Activated CD4-positive, alpha-beta T cell treated with anti-CD3 and anti-CD28 coated beads, Interleukin-2, amount 50 U/mL, for 1 hour (primary cell): ENCODE data around the gene SAMSN1.

ENCODE experiments used
- DNase-seq: peaks from one replicate; pipeline ENCODE4 v3.0.0-alpha.2; 2020

SAMSN1 gene

GRCh38 chr21:14483296-14483695, 62.8 kb downstream of the SAMSN1 start:
- no peak for DNase-seq

- DNase-seq = no peak
Observed at GRCh38 chr21:14482165-14482564, 64.0 kb downstream of the SAMSN1 start.

GRCh38 chr21:14480411-14481031, 65.6 kb downstream of the SAMSN1 start:
- DNase-seq = no peak

GRCh38 chr21:14479241-14479786, 66.8 kb downstream of the SAMSN1 start:
- no peak for DNase-seq

GRCh38 chr21:14477841-14478240, 68.3 kb downstream of the SAMSN1 start:
- no peak for DNase-seq

DNA sequence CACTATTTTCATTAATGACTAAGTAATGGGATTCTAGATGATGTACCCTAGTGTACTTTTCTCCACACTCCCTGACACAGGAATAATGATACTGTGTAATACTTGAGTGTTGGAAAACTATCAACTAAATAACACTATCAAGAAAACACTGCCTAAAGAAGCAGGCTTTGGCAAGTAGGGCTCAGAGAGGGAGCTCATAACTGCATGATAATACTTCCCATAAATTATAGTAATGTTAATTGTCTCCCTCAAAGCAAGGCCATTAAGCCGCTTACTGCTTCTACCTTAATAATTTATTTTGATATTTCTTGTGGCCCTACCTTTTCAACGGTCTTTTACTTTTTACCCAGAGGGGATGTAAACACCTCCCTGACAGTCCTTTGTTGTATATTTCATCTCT, 69.0 kb downstream of the SAMSN1 start:
- DNase-seq = no peak

GRCh38 chr21:14474995-14475394, 71.1 kb downstream of the SAMSN1 start:
- no peak for DNase-seq

GRCh38 chr21:14469641-14470040, 76.5 kb downstream of the SAMSN1 start:
- no peak for DNase-seq

- no peak for DNase-seq
Observed at GRCh38 chr21:14466715-14467114, 79.4 kb downstream of the SAMSN1 start.

DNA sequence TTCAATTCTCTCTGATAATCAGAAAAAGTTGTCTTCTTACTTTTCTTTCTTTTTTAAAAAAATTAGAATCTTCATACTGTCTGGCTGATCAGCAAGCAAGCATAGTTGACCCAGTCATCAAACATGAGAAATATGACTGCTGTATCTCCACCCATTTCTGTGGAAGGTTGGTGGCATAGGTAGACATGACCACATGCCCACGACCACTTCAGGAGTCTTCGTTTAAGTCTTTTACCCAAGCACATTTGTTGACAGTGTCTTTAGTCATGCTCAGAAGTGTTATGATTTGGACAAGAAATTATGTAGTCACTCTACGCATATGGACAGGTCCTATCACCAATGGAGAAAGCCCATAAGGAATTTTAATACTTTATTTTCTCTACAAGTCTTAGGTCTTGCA, 88.4 kb downstream of the SAMSN1 start:
- DNase-seq = no peak

DNA sequence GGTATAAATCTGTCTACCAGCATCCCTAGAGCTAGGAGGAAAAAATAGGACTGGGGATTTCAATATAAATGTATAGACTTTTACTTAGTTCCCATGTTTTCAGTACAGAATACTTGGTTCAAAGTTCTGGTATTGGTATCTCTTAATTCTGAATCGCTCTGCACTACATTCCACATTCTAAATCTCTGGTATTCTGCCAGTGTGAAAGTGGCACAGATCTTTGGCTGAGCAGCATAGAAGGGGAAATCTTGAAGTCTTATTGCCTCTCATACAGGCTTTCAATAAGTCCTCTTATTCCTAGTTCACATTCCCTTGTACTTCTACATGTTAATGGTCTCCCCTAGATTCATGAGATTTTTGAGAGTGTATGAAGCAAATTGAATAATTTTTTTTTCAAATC, 89.2 kb downstream of the SAMSN1 start:
- DNase-seq = no peak

DNA sequence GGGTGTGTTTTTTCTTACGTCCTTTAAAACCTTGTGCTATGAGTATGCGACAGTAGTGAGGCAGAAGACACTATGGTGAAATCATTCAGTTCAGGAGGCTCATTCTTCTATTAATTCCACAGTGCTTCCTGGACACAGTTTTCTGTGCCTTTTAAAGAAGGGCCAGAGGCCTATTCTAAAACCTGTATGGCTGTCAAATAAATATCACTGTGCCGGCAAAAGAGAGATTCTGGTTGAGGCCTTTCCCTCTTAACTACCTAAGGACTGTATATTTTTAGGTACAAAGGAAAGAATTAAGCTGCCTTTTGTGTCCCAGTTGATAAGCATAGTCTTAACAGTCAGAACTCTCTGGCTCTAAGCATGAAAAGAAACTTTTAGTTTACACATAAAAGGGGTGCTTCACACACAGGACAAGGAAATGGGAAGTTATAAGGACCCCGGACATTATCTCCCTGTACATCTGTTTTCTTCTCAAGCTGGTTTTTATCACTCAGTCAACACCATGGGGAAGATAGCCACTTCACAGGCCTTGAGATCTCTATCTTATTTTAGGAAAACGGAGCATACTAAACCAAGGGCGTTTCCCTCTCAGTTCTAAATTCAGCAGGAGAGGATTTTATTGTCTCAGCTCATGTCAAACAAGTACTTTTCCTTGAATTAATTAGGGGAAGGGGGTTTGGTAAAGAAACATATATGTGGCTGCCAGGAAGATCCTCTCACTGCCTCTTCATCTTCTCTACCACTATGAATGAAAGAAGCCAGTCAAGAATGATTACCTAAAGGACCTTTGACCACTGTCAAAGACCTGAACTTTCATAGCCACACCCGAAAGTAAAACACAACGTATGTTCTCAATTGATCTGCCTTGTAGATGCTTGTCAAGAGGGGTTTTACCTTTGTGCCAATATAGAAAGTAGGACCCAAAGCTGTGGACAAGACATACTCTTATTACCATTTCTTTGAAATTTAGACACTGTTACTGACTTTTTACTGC, 91.8 kb downstream of the SAMSN1 start:
- no peak for DNase-seq

GRCh38 chr21:14453339-14454015, 92.6 kb downstream of the SAMSN1 start:
- DNase-seq = no peak

DNA sequence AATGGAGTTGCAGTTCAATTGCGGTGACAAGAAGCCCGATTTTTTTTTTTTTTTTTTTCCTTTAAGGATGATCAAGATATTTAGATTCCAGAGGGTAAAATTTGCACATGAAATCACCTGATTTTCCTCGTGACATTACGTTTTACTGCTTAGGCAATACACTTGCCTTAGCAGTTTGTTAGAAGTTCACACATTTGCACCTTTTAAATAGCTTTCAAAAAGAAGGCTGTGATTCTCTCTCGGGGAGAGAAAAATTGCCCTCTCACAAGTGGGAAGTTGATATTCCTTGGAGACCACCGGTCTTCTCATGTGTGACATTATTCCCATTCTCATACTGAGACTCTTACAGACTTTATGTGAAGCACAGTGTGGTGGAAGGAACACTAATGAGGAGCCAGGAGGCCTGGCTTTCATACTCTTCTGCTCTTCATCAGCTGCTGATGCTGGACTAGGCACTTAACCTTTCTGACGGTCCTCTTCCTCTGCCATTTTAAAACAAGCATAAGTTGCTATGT, 93.3 kb downstream of the SAMSN1 start:
- DNase-seq = no peak

DNA sequence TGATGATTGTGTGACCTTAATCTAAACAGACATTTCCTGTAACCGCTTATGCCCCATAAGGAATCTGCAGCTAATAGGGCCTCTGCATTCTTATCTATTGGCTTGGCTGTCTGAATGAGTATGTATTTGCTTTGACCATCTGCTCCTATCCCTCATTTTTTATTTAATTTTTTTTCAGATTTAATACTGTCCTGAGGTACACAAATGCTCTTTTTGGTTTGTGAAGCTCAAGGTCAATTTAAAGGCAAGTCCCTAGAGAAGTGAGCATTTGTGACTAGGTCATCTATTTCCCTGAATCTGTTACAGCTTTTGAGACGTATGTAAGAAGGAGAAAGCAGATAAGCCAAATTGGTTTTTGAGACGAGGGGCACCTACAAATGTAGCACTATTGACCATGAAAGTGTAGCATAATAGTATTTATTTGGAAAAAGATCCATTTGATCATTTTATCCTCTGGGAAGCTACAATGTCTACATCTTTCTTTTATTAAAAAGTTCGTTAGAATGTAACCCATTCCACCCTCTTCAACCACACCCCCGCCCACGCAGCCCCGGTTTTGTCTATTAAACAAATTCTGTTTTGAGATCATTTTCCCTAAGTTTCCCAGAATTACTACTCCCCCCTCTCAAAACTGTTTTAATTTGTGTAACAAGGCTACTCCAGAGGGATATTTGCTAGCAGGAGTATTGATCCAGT, 93.9 kb downstream of the SAMSN1 start:
- DNase-seq = no peak

DNA sequence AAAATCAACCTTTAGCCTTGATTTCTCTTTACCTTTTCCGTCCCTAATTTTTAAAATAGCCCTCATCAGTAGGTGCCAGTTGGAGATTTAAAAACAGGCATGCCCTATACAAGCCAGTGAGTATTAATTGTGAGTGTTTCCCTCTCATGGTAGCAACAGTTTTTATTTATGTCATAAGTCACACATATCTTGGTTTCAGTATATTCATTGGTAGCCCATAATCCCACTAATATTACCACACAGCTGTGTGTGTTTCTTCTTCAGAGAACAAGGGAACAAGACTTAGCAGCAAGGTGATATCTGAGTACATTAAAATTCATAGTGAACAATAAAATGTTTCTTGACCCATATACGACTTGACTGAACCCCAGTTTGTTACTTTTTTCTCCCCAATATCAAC, 94.6 kb downstream of the SAMSN1 start:
- no peak for DNase-seq

DNA sequence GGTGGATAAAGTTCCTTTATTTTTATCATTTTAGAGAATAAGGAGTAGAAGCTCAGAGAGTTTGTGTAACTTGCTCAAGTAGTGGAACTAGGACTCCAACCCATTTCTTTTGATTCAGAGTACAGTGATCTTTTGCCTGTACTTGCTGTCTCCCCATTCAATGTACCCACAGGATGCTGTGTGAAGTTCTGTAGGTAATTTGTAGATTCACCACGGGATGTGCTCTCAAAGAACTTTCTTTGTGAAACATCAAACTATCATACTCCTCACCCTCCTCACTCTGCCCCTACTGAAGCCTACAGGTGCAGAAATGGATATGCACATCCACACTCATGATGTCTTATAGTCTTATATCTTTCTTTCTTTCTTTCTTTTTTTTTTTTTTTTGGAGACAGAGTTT, 97.3 kb downstream of the SAMSN1 start:
- DNase-seq = no peak

- DNase-seq = no peak
Observed at GRCh38 chr21:14438211-14438610, 107.9 kb downstream of the SAMSN1 start.

- DNase-seq = no peak
Observed at GRCh38 chr21:14435423-14435822, 110.7 kb downstream of the SAMSN1 start.
